Upper lobe of left lung (tissue), 4 donors: ENCODE measurements around the gene MPZL1.

Source experiments
- EP300 ChIP-seq, 4 donors: sonication (generic); formaldehyde crosslinking; IDR thresholded peaks; one replicate each; pipeline ENCODE4 v1.5.1; 2017; ENCODE audit warnings: antibody characterized with exemption in 4 of 4, control low read depth in 2 of 4
- POLR2AphosphoS5 ChIP-seq, 2 donors: sonication (generic); formaldehyde crosslinking; IDR thresholded peaks; one replicate each; pipeline ENCODE4 v1.5.1; 2017; ENCODE audit warnings: antibody characterized with exemption in 2 of 2
- TF ChIP-seq, protein P1 (sequence below), 6 experiments: fragments of 450-650 bp in 4 of 6; fragments of 200-600 bp in 2 of 6; sonication (generic) in 2 of 6; IDR thresholded peaks; one replicate each; pipeline ENCODE4 v1.5.1; 2016 to 2019; ENCODE audit warnings: antibody characterized with exemption in 6 of 6

GRCh38 chr1:167711797-167712196 is 10.0 kb upstream of the MPZL1 start:
- TF ChIP-seq, protein P1, sequence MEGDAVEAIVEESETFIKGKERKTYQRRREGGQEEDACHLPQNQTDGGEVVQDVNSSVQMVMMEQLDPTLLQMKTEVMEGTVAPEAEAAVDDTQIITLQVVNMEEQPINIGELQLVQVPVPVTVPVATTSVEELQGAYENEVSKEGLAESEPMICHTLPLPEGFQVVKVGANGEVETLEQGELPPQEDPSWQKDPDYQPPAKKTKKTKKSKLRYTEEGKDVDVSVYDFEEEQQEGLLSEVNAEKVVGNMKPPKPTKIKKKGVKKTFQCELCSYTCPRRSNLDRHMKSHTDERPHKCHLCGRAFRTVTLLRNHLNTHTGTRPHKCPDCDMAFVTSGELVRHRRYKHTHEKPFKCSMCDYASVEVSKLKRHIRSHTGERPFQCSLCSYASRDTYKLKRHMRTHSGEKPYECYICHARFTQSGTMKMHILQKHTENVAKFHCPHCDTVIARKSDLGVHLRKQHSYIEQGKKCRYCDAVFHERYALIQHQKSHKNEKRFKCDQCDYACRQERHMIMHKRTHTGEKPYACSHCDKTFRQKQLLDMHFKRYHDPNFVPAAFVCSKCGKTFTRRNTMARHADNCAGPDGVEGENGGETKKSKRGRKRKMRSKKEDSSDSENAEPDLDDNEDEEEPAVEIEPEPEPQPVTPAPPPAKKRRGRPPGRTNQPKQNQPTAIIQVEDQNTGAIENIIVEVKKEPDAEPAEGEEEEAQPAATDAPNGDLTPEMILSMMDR (IDR thresholded peaks at IDR 0.05) = no peak
- TF ChIP-seq EP300 (IDR thresholded peaks at IDR 0.05) (no peak), POLR2AphosphoS5 (IDR thresholded peaks at IDR 0.05) (no peak)
